ENCODE measurements around the gene UGGT2.

DNA sequence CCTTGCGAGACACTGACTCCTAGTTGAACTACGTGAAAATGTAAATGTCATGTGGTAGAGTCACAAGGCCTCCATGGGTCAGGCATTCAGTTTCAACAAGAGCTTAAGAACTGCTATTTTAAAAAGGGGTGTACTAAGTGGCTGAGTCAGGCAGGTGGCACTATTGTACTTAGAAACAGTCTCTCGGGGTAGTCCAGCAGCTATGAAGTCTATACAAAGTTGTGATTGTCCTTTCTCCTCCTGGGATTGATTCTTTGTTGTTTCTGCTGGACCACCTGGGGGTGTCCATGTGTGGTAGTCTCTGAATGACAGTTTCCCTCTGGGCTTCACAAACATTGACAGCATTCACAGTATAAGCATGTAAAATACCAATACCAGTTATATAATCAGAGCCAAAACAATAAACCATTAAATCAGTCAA is 33.0 kb downstream of the UGGT2 start:
- TF ChIP-seq EZH2 (IDR thresholded peaks at IDR 0.05; ENCODE audit: insufficient read depth, poor library complexity, severe bottlenecking), result no peak
- no peak for TF ChIP-seq EZH2phosphoT487 (IDR thresholded peaks at IDR 0.05; ENCODE audit: insufficient read depth, low read depth)

Measured in GM23248 (cell line).